ENCODE measurements around the gene BLVRA. TPM values are rescaled to one million over a fixed set of nuclear protein-coding genes. Genes with fewer than 3 reads are reported as not detected.
A peak's percentile ranks its signal among the peaks of the same experiment; 100 is the strongest.

Gene BLVRA
- total and polyA plus RNA-seq, 10 of the 15 experiments (the other 5 are each of a cell fraction or from before 2014, with no cell fraction given), result 63.3 to 198 (median 102) TPM

DNA sequence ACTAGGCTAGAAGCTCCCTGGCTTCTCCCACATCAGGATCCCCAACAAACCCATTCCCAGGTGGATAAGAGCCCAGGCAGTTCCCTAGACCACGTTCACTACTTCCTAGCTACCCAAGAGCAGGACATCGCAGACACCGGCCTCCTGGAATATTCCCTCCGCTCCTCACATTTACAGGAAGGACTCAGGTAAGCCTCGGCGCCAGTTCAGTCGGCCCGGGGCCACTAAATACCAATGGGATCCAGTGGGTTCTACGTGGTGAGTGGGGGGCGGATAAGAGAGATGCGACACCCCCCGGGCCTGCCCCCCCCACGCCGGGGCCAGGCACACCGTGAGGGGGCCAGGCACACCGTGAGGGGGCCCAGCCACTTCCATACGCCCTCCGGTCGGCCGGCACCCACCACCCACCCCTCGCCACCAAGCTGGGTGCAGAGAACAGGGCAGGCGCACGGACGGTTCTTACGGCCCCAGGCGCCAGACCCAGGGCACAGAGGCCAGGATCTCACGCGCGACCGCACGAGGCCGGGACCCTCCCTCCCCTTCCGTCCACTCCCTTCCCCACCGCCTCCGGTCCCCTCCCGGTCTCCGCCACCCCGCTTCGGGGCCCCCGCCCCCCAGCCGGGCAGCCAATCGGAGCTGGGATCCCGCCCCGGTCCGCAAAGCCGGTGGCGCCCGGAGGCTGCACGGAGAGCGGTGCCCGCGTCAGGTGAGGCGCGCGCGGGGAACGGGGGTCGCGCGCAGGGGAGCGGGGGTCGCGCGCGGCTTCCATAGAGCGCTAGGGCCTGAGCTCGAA, at the start of gene BLVRA (continued):
- TF ChIP-seq, protein P1, sequence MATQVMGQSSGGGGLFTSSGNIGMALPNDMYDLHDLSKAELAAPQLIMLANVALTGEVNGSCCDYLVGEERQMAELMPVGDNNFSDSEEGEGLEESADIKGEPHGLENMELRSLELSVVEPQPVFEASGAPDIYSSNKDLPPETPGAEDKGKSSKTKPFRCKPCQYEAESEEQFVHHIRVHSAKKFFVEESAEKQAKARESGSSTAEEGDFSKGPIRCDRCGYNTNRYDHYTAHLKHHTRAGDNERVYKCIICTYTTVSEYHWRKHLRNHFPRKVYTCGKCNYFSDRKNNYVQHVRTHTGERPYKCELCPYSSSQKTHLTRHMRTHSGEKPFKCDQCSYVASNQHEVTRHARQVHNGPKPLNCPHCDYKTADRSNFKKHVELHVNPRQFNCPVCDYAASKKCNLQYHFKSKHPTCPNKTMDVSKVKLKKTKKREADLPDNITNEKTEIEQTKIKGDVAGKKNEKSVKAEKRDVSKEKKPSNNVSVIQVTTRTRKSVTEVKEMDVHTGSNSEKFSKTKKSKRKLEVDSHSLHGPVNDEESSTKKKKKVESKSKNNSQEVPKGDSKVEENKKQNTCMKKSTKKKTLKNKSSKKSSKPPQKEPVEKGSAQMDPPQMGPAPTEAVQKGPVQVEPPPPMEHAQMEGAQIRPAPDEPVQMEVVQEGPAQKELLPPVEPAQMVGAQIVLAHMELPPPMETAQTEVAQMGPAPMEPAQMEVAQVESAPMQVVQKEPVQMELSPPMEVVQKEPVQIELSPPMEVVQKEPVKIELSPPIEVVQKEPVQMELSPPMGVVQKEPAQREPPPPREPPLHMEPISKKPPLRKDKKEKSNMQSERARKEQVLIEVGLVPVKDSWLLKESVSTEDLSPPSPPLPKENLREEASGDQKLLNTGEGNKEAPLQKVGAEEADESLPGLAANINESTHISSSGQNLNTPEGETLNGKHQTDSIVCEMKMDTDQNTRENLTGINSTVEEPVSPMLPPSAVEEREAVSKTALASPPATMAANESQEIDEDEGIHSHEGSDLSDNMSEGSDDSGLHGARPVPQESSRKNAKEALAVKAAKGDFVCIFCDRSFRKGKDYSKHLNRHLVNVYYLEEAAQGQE (IDR thresholded peaks at IDR 0.05; ENCODE audit: low read depth, low read length), result no peak
- TF ChIP-seq, protein P2, sequence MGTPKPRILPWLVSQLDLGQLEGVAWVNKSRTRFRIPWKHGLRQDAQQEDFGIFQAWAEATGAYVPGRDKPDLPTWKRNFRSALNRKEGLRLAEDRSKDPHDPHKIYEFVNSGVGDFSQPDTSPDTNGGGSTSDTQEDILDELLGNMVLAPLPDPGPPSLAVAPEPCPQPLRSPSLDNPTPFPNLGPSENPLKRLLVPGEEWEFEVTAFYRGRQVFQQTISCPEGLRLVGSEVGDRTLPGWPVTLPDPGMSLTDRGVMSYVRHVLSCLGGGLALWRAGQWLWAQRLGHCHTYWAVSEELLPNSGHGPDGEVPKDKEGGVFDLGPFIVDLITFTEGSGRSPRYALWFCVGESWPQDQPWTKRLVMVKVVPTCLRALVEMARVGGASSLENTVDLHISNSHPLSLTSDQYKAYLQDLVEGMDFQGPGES (IDR thresholded peaks at IDR 0.05), result no peak
- TF ChIP-seq CHD1 (IDR thresholded peaks at IDR 0.05; ENCODE audit: low read depth, low read length), result no peak
- no peak for TF ChIP-seq ZNF622 (IDR thresholded peaks at IDR 0.05)
- peak; percentile 13 for TF ChIP-seq MEF2B (IDR thresholded peaks at IDR 0.05; ENCODE audit: partially characterized antibody, poor library complexity, severe bottlenecking)
- TF ChIP-seq TCF7 (IDR thresholded peaks at IDR 0.05; ENCODE audit: borderline replicate concordance), result no peak
- TF ChIP-seq, protein P3, sequence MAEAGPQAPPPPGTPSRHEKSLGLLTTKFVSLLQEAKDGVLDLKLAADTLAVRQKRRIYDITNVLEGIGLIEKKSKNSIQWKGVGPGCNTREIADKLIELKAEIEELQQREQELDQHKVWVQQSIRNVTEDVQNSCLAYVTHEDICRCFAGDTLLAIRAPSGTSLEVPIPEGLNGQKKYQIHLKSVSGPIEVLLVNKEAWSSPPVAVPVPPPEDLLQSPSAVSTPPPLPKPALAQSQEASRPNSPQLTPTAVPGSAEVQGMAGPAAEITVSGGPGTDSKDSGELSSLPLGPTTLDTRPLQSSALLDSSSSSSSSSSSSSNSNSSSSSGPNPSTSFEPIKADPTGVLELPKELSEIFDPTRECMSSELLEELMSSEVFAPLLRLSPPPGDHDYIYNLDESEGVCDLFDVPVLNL (IDR thresholded peaks at IDR 0.05; ENCODE audit: low read depth, low read length), result no peak
- no peak for TF ChIP-seq YBX1 (IDR thresholded peaks at IDR 0.05)
- TF ChIP-seq, protein P4, sequence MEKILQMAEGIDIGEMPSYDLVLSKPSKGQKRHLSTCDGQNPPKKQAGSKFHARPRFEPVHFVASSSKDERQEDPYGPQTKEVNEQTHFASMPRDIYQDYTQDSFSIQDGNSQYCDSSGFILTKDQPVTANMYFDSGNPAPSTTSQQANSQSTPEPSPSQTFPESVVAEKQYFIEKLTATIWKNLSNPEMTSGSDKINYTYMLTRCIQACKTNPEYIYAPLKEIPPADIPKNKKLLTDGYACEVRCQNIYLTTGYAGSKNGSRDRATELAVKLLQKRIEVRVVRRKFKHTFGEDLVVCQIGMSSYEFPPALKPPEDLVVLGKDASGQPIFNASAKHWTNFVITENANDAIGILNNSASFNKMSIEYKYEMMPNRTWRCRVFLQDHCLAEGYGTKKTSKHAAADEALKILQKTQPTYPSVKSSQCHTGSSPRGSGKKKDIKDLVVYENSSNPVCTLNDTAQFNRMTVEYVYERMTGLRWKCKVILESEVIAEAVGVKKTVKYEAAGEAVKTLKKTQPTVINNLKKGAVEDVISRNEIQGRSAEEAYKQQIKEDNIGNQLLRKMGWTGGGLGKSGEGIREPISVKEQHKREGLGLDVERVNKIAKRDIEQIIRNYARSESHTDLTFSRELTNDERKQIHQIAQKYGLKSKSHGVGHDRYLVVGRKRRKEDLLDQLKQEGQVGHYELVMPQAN (conservative IDR thresholded peaks at IDR 0.05), result 0 out of 2 replicates have a peak, but pooled peaks have one; percentile 31
- TF ChIP-seq, protein P5, sequence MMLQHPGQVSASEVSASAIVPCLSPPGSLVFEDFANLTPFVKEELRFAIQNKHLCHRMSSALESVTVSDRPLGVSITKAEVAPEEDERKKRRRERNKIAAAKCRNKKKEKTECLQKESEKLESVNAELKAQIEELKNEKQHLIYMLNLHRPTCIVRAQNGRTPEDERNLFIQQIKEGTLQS (IDR thresholded peaks at IDR 0.05; ENCODE audit: borderline replicate concordance, extremely low read depth, low read depth, low read length), result no peak
- no peak for TF ChIP-seq MYC (IDR thresholded peaks at IDR 0.05; ENCODE audit: insufficient read depth, insufficient read length, insufficient replicate concordance, low read length, severe bottlenecking)
- TF ChIP-seq BACH1 (IDR thresholded peaks at IDR 0.05; ENCODE audit: borderline replicate concordance), result no peak
- TF ChIP-seq HDAC2 (IDR thresholded peaks at IDR 0.05), result no peak
- TF ChIP-seq ESRRA (IDR thresholded peaks at IDR 0.05; ENCODE audit: low read length), result no peak
- TF ChIP-seq SMARCA5 (IDR thresholded peaks at IDR 0.05), result no peak
- TF ChIP-seq RAD51 (IDR thresholded peaks at IDR 0.05), result no peak
- TF ChIP-seq RUNX3 (IDR thresholded peaks at IDR 0.05; ENCODE audit: low read length), result no peak
- TF ChIP-seq ZNF384 (IDR thresholded peaks at IDR 0.05; ENCODE audit: borderline replicate concordance, low read depth, low read length), result no peak
- TF ChIP-seq, protein P6, sequence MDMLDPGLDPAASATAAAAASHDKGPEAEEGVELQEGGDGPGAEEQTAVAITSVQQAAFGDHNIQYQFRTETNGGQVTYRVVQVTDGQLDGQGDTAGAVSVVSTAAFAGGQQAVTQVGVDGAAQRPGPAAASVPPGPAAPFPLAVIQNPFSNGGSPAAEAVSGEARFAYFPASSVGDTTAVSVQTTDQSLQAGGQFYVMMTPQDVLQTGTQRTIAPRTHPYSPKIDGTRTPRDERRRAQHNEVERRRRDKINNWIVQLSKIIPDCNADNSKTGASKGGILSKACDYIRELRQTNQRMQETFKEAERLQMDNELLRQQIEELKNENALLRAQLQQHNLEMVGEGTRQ (IDR thresholded peaks at IDR 0.05; ENCODE audit: borderline replicate concordance, low read depth, low read length), result no peak
- TF ChIP-seq MTA3 (IDR thresholded peaks at IDR 0.05; ENCODE audit: borderline replicate concordance, low read length), result no peak
- no peak for TF ChIP-seq IRF4 (IDR thresholded peaks at IDR 0.05; ENCODE audit: low read depth, low read length)
- no peak for TF ChIP-seq WRNIP1 (IDR thresholded peaks at IDR 0.05; ENCODE audit: borderline replicate concordance, low read depth, low read length)

Data from GM12878 (cell line).